ENCODE data around the gene SDC4.

SDC4 gene

GRCh38 chr20:45340951-45341350 is 7.3 kb downstream of the SDC4 start:
- H3K27ac ChIP-seq = peak overlapping the region; percentile 92
- no peak for TF ChIP-seq CTCF (conservative IDR thresholded peaks at IDR 0.05)

GRCh38 chr20:45340236-45340847 is 7.9 kb downstream of the SDC4 start:
- peak overlapping the region; percentile 92 for H3K27ac ChIP-seq

GRCh38 chr20:45339799-45340198 is 8.4 kb downstream of the SDC4 start:
- H3K27ac ChIP-seq = peak overlapping the region; percentile 92; the same call in 1 of the 2 replicates

More at GRCh38 chr20:45340236-45340847, 7.9 kb downstream of the SDC4 start:
- TF ChIP-seq CTCF (conservative IDR thresholded peaks at IDR 0.05) = no peak

GRCh38 chr20:45339084-45339483 is 9.1 kb downstream of the SDC4 start:
- TF ChIP-seq CTCF (conservative IDR thresholded peaks at IDR 0.05) = no peak
- H3K27ac ChIP-seq = peak overlapping the region; percentile 92; the same call in 1 of the 2 replicates

More at GRCh38 chr20:45339799-45340198, 8.4 kb downstream of the SDC4 start:
- no peak for TF ChIP-seq CTCF (conservative IDR thresholded peaks at IDR 0.05)

GRCh38 chr20:45338121-45339030 is 9.8 kb downstream of the SDC4 start:
- no peak for TF ChIP-seq CTCF (conservative IDR thresholded peaks at IDR 0.05)
- H3K27ac ChIP-seq = no peak overlapping the region

GRCh38 chr20:45337367-45338120 is 10.7 kb downstream of the SDC4 start:
- TF ChIP-seq CTCF (conservative IDR thresholded peaks at IDR 0.05) = no peak
- no peak overlapping the region for H3K27ac ChIP-seq
